D721Med (cell line): ENCODE measurements around the gene PTPN14.

ENCODE experiments used
- DNase-seq: peaks from one replicate; pipeline ENCODE4 v3.0.0; 2011; ENCODE audit warnings: low spot score; ENCODE audit not compliant: insufficient read length
- FAIRE-seq: peaks from 2 replicates; lab custom pipeline; 2011; peaks lifted over from hg19 to GRCh38; lab: Jason Lieb, UNC
- CTCF ChIP-seq: IDR thresholded peaks from 2 replicates; pipeline ENCODE4 v1.5.1; 2012; ENCODE audit warnings: mild to moderate bottlenecking, control low read depth; ENCODE audit not compliant: insufficient read depth; ENCODE audit errors: missing control alignments

The PTPN14 gene

DNA sequence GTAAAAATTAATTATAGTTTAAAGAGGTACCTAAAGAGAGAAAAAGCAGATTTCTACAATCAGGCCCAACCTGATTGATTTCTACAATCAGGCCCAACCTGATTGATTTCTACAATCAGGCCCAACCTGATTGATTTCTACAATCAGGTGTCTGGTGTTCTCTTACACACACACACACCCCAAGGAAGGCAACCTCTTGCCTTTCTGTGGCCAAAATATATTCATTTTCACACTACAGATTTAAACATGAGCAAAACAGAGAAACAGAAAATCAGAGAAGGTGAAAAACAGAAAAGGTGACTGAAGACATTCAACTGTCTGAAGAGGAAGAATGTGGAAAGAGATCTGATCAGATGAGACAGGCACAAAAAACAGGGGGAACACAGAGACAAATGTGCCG lies 166.0 kb downstream of the PTPN14 start:
- TF ChIP-seq CTCF = no peak
- DNase-seq = no peak
- FAIRE-seq = no peak

- FAIRE-seq (no peak), DNase-seq (no peak)
- no peak for TF ChIP-seq CTCF
Measured at GRCh38 chr1:214384373-214385079, 166.9 kb downstream of the PTPN14 start.

- TF ChIP-seq CTCF = no peak
- DNase-seq = no peak
- no peak for FAIRE-seq
Measured at GRCh38 chr1:214383381-214384372, 167.7 kb downstream of the PTPN14 start.

DNA sequence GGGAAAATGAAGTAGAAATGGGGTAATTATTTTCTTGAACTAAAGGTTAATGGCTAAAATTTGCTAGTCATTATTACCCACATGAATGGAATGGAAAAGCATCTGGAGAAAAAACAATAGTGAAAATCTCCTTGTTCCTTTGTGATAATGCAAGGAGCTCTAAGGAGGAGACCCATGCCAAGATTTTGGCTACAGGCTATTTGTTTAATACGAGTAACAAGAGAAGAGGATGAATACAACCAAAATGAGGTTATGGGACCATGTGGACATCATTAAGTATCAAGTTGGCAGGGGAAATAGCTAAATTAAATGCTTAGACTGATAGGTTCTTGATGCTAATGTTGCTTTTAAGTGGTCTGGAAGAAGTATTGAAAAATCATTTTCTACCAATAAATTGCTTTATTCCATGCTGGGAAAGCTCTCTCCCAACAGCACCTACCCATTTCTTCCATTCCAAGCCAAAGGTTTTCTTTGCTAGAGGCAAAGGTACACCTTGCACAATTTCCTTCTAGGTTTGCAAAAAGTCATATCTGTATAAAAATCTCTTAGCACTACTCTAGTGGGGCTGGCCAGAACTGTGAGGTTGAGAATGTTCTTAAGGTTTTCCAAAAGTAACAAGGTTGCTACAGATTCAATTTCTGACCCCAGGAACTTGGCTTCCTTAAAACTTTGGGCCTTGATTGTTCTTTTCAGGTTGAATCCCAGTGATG lies 170.3 kb downstream of the PTPN14 start:
- DNase-seq (no peak), FAIRE-seq (peak; percentile 73)
- no peak for TF ChIP-seq CTCF

DNA sequence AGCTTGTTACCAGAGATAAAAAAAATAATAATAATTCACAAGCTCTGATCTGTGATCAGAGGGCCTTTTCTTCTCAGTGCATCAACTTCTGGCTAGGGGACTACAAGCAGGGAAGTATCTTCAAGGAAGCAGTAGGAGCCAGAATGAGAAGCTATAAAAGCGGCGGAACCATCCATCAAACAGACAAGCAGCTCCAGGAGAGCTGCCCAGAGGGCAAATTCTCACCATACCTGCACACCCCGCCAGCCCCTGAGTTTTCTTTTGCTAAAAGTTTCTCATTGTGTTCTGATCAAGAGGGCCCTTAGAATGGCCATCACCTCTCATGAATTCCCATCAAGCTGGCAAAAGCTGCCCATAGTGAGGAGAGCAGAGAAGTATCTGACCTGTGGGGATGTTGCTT lies 171.0 kb downstream of the PTPN14 start:
- TF ChIP-seq CTCF = no peak
- FAIRE-seq (no peak), DNase-seq (no peak)

DNA sequence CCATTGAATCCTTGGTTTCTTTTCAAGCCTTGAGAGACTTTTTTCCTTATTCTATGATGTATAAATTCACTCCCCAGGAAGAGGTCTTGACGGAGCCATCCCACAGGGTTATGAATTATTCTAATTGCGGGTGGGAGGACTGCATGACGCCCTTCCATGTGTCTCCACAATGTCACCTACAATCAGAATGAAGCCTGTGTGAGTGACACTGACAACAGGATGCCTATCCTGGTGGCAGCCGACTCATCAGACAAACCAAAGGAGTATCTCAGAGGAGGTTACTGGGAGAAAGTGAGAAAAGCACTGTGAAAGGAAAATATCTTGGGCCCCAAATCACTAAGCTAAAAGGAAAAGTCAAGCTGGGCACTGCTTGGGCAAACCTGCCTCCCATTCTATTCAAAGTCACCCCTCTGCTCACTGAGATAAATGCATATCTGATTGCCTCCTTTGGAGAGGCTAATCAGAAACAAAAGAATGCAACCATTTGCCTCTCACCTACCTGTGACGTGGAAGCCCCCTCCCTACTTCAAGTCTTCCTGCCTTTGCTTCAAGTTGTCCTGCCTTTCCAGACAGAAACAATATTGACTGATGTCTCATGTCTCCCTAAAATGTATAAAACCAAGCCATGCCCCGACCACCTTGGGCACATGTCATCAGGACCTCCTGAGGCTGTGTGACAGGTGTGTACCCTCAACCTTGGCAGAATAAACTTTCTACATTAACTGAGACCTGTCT lies 172.0 kb downstream of the PTPN14 start:
- no peak for TF ChIP-seq CTCF
- FAIRE-seq (no peak), DNase-seq (no peak)
